Measurements from ENCODE around the gene ABHD16A. TPM values are rescaled to one million over a fixed set of nuclear protein-coding genes. Genes with fewer than 3 reads are reported as not detected.
A peak's percentile ranks its signal among the peaks of the same experiment; 100 is the strongest.
"Not testable (repeated sequence)": the region's sequence is repeated elsewhere in the genome, so short reads cannot be mapped to it uniquely, and the experiment has no call there.

Gene ABHD16A
- total RNA-seq, 2 donors from 2014 or later = 57.8 to 75.1 TPM

- ATAC-seq (no peak), DNase-seq (no peak)
- no peak within 1 kb of the TSS for H3K27ac Mint-ChIP-seq
- no peaks in the 10 kb centered on the region for H3K36me3 Mint-ChIP-seq (ENCODE audit: low read depth)
- peaks cover 10% of the 10 kb centered on the region for H3K27me3 Mint-ChIP-seq
- no peak within 1 kb of the TSS for H3K4me3 Mint-ChIP-seq
- peaks cover 25% of the 10 kb centered on the region for H3K4me1 Mint-ChIP-seq
- H3K9me3 ChIP-seq (ENCODE audit: control insufficient read depth, low read length, poor library complexity, severe bottlenecking) = no peaks in the 10 kb centered on the region
These were observed 12.2 kb upstream of the ABHD16A start, which contains the start of gene LY6G6D for GRCh38 chr6:31715022-31715958. Gene LY6G6D, plus strand, starts transcription at chr6:31715348. Its CDS starts 8 bp downstream, at chr6:31715356.

DNA sequence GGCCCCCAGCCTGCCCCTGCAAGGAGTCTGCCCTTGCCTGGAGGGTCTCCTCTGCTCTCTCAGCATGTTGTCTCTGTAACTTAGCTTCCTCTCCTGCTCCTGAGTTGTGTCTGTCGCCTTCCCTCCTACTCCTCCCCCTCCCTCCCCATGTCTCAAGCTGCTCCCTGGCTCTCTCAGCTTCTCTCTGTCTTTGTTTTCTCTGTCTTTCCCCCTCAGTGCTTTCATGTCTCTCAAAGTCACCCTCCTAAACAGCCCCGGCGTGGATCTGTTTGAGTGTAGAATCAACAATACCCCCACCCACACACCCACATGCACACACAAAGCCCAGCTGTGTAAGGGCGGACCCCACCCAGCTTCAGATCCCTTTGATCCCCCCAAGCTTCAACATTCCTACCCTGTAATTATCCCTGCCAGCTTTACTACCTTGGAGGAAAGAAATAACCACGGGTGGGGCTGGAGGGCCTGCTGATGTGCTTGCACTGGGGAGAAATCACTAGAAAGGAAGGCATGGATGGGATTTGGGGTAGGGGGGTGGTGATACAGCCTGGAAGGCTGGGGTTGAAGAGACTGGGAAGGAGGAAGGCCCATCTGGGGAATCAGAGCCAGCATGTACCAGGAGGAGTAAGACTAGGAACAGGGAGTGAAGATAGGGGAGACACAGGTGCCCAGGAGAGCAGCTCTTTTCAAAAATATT, 11.0 kb upstream of the ABHD16A start:
- Mint-ChIP-seq H3K27ac (no peak overlapping the region), H3K4me1 (peaks cover 24% of the 10 kb centered on the region), H3K4me3 (no peak overlapping the region), H3K27me3 (peaks cover 10% of the 10 kb centered on the region), H3K36me3 (ENCODE audit: low read depth) (no peaks in the 10 kb centered on the region)
- H3K9me3 ChIP-seq (ENCODE audit: control insufficient read depth, low read length, poor library complexity, severe bottlenecking) = no peaks in the 10 kb centered on the region
- no peak for DNase-seq
- ATAC-seq = no peak

DNA sequence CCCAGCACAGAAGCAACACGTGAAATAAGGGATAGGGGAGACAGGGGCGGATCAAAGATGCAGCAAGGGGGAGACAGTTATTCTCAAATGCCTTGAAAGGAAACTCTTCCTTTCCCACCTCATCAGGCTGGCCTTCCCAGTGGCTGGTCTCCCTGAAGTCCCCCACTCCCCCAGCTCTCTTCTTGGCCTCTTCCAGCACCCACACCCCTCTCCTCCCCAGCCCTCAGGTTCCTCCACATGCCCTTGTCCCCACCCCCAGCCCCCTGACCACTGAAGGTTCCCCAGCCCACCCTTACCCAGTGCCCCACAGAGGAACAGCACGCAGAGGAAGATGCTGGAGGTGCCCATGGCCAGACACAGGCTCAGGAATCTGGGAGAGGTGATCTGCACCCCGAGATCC, 10.3 kb upstream of the ABHD16A start:
- ATAC-seq (no peak), DNase-seq (no peak)
- H3K27ac Mint-ChIP-seq = no peak overlapping the region
- H3K4me3 Mint-ChIP-seq = no peak overlapping the region
- no peaks in the 10 kb centered on the region for H3K36me3 Mint-ChIP-seq (ENCODE audit: low read depth)
- H3K27me3 Mint-ChIP-seq = peaks cover 10% of the 10 kb centered on the region
- H3K9me3 ChIP-seq (ENCODE audit: control insufficient read depth, low read length, poor library complexity, severe bottlenecking) = no peaks in the 10 kb centered on the region
- peaks cover 19% of the 10 kb centered on the region for H3K4me1 Mint-ChIP-seq

GRCh38 chr6:31712296-31712695, 9.2 kb upstream of the ABHD16A start:
- H3K4me3 Mint-ChIP-seq = no peak overlapping the region
- no peak overlapping the region for H3K27ac Mint-ChIP-seq
- peaks cover 19% of the 10 kb centered on the region for H3K4me1 Mint-ChIP-seq
- peaks cover 10% of the 10 kb centered on the region for H3K27me3 Mint-ChIP-seq
- DNase-seq = no peak
- peak; percentile 64 for ATAC-seq
- no peaks in the 10 kb centered on the region for H3K9me3 ChIP-seq (ENCODE audit: control insufficient read depth, low read length, poor library complexity, severe bottlenecking)
- H3K36me3 Mint-ChIP-seq (ENCODE audit: low read depth) = no peaks in the 10 kb centered on the region

DNA sequence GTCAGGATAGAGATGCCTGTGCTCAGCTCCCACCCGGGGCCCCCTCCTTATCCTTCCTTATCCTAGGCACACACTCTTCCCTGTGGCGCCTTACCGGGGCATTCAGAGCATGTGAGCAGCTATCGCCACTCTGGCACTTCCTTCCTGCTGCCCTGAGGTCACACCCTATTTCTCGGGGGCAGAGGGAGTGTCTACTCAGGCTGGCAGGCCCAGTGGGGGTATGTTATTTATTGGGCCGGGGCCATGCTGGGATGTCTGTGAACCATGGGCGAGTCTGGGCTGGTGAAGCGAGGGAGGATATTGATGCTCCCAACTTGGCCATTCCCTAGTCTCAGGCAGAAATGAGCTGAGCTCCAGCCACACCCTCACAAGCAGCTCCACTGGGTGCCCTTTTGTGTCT, 8.1 kb upstream of the ABHD16A start:
- no peaks in the 10 kb centered on the region for H3K9me3 ChIP-seq (ENCODE audit: control insufficient read depth, low read length, poor library complexity, severe bottlenecking)
- Mint-ChIP-seq H3K36me3 (ENCODE audit: low read depth) (no peaks in the 10 kb centered on the region), H3K4me1 (peaks cover 19% of the 10 kb centered on the region), H3K27me3 (peaks cover 10% of the 10 kb centered on the region), H3K27ac (peak overlapping the region; percentile 63), H3K4me3 (no peak overlapping the region)
- DNase-seq (no peak), ATAC-seq (no peak)

- peak overlapping the region; percentile 77 for H3K4me3 Mint-ChIP-seq
These were observed 7.5 kb upstream of the ABHD16A start for GRCh38 chr6:31710523-31711219.

GRCh38 chr6:31709157-31709556, 6.0 kb upstream of the ABHD16A start:
- not testable (repeated sequence) for H3K4me3 Mint-ChIP-seq; ATAC-seq; H3K27ac Mint-ChIP-seq; H3K36me3 Mint-ChIP-seq (ENCODE audit: low read depth); H3K9me3 ChIP-seq (ENCODE audit: control insufficient read depth, low read length, poor library complexity, severe bottlenecking); H3K27me3 Mint-ChIP-seq; DNase-seq
- H3K4me1 Mint-ChIP-seq = peaks cover 17% of the 10 kb centered on the region

More at GRCh38 chr6:31710523-31711219, 7.5 kb upstream of the ABHD16A start:
- Mint-ChIP-seq H3K27me3 (peaks cover 10% of the 10 kb centered on the region), H3K4me1 (peaks cover 19% of the 10 kb centered on the region), H3K36me3 (ENCODE audit: low read depth) (no peaks in the 10 kb centered on the region), H3K27ac (peak overlapping the region; percentile 63)
- DNase-seq (no peak), ATAC-seq (no peak)
- H3K9me3 ChIP-seq (ENCODE audit: control insufficient read depth, low read length, poor library complexity, severe bottlenecking) = no peaks in the 10 kb centered on the region

DNA sequence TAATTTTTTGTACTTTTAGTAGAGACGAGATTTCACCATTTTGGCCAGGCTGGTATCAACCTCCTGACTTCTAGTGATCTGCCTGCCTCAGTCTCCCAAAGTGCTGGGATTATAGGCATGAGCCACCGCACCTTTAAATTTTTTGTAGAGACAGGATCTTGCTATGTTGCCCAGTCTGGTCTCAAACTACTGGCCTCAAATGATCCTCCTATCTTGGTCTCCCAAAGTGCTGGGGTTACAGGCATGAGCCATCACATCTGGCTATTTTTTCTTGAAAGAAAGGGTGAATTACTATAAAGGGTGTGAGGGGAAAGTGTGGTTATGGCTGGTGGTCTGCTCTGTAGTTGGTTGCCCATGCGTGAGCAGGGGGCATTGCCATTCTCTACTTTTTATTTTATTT, 5.1 kb upstream of the ABHD16A start:
- H3K9me3 ChIP-seq (ENCODE audit: control insufficient read depth, low read length, poor library complexity, severe bottlenecking) = no peaks in the 10 kb centered on the region
- ATAC-seq (no peak), DNase-seq (no peak)
- Mint-ChIP-seq H3K4me1 (peaks cover 18% of the 10 kb centered on the region), H3K4me3 (no peak overlapping the region), H3K36me3 (ENCODE audit: low read depth) (no peaks in the 10 kb centered on the region), H3K27me3 (peaks cover 9% of the 10 kb centered on the region), H3K27ac (no peak overlapping the region)

- Mint-ChIP-seq H3K4me1 (peaks cover 18% of the 10 kb centered on the region), H3K27me3 (peaks cover 4% of the 10 kb centered on the region), H3K27ac (no peak overlapping the region), H3K36me3 (ENCODE audit: low read depth) (peaks cover 1% of the 10 kb centered on the region), H3K4me3 (no peak overlapping the region)
- ATAC-seq (no peak), DNase-seq (no peak)
- H3K9me3 ChIP-seq (ENCODE audit: control insufficient read depth, low read length, poor library complexity, severe bottlenecking) = no peaks in the 10 kb centered on the region
These were observed 4.6 kb upstream of the ABHD16A start for GRCh38 chr6:31707701-31708100.

- Mint-ChIP-seq H3K4me3 (no peak within 1 kb of the TSS), H3K4me1 (peaks cover 21% of the 10 kb centered on the region), H3K36me3 (ENCODE audit: low read depth) (peaks cover 7% of the 10 kb centered on the region), H3K27ac (peak within 1 kb of the TSS; percentile 57), H3K27me3 (no peaks in the 10 kb centered on the region)
- ATAC-seq (no peak), DNase-seq (no peak)
- no peaks in the 10 kb centered on the region for H3K9me3 ChIP-seq (ENCODE audit: control insufficient read depth, low read length, poor library complexity, severe bottlenecking)
These were observed 3.5 kb upstream of the ABHD16A start, which contains the start of gene LY6G6F for GRCh38 chr6:31706599-31706998. Gene LY6G6F, plus strand, starts transcription at chr6:31706866. Its CDS starts 41 bp downstream, at chr6:31706907.

DNA sequence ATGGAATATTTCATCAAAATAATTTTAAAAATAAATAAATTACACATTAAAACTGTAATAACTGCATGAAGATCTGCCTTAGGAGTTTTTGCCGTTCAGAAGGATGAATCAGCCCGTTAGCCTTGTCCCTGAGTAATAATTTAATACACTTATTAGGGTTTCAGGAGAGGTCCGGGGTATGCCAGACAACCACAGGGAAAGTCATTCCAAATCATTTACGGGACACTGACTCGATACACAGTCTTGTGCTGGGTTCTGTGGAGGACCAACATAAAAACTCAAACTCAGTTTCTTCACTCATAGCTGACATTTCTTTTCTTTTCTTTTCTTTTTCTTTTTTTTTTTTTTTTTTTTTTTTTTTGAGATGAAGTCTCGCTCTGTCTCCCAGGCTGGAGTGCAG, 2.8 kb upstream of the ABHD16A start:
- Mint-ChIP-seq H3K4me3 (no peak overlapping the region), H3K27me3 (no peaks in the 10 kb centered on the region), H3K27ac (no peak overlapping the region), H3K36me3 (ENCODE audit: low read depth) (peaks cover 7% of the 10 kb centered on the region), H3K4me1 (peaks cover 24% of the 10 kb centered on the region)
- ATAC-seq (no peak), DNase-seq (no peak)
- no peaks in the 10 kb centered on the region for H3K9me3 ChIP-seq (ENCODE audit: control insufficient read depth, low read length, poor library complexity, severe bottlenecking)

DNA sequence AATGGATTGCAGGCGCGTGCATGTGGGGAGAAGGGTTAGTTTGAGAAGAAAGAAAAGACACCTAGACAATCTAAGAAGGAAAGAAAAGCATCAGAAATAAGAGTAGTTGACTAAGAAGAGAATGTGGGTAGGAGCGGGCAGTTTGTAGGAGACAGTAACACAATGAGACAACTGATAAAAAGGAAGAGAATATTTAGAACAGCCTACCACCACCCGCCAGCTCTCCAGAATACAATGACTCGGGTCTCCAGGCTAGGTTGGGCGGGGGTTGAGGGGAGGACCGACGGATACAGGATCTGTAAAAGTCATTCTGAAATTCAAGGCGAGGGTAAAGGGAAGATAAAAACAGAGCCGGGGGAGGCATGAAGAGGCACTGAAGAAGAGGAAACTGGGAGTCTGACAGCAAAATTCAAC, 712 bp downstream of the ABHD16A start:
- Mint-ChIP-seq H3K27ac (peak overlapping the region; percentile 100), H3K36me3 (ENCODE audit: low read depth) (peaks cover 11% of the 10 kb centered on the region), H3K4me1 (peaks cover 31% of the 10 kb centered on the region), H3K27me3 (no peaks in the 10 kb centered on the region), H3K4me3 (peak overlapping the region; percentile 100)
- H3K9me3 ChIP-seq (ENCODE audit: control insufficient read depth, low read length, poor library complexity, severe bottlenecking) = no peaks in the 10 kb centered on the region
- DNase-seq = no peak
- ATAC-seq = no peak

Measured in T-helper 17 cell (primary cell).